Naive thymus-derived CD4-positive, alpha-beta T cell (primary cell): ENCODE results near the gene SMIM17. TPM values are rescaled to one million over a fixed set of nuclear protein-coding genes. Genes with fewer than 3 reads are reported as not detected.

Experiments used
- ATAC-seq: fragments of 150-1000 bp; cut with Tn5 transposase; 2 replicates; pipeline ENCODE4 v1.10.0; 2021; ENCODE audit warnings: mild to moderate bottlenecking, moderate library complexity
- CTCF ChIA-PET: fragments of 350-600 bp; sonication (Branson Sonifier 250); formaldehyde crosslinking; loops from one replicate; lab custom pipeline; 2021; ENCODE audit warnings: antibody characterized with exemption; lab: Charles Lee
- POLR2A ChIA-PET: fragments of 350-600 bp; sonication (Branson Sonifier 250); formaldehyde crosslinking; loops from one replicate; lab custom pipeline; 2021; ENCODE audit warnings: antibody characterized with exemption, inconsistent platforms; lab: Charles Lee
- DNase-seq, 9 donors: peaks; one replicate each; pipeline versions ENCODE4 v3.0.0 to v3.0.0-alpha.2; 2020 to 2022; ENCODE audit warnings: mixed read lengths in 1 of 9
- H3K27ac ChIP-seq: one replicate; pipeline ENCODE4 v1.7.0; 2013; ENCODE audit warnings: mild to moderate bottlenecking, low read depth, low read length, moderate library complexity
- H3K27me3 ChIP-seq, 2 donors: one replicate each; pipeline ENCODE4 v1.7.0; 2013; ENCODE audit warnings: low read length in 2 of 2, mild to moderate bottlenecking in 2 of 2, moderate library complexity in 2 of 2; ENCODE audit not compliant: control insufficient read depth in 2 of 2, insufficient read depth in 2 of 2
- H3K36me3 ChIP-seq, 3 experiments: 1 replicate in 2 of 3; 2 replicates in 1 of 3; pipeline ENCODE4 v1.7.0; 2013; ENCODE audit warnings: low read length in 3 of 3, mild to moderate bottlenecking in 3 of 3, moderate library complexity in 1 of 3; ENCODE audit not compliant: insufficient read depth in 3 of 3, control insufficient read depth in 2 of 3
- H3K4me1 ChIP-seq, 2 donors: one replicate each; pipeline ENCODE4 v1.7.0; 2013; ENCODE audit warnings: low read length in 2 of 2, mild to moderate bottlenecking in 2 of 2, moderate library complexity in 1 of 2; ENCODE audit not compliant: control insufficient read depth in 2 of 2, insufficient read depth in 2 of 2
- H3K4me3 ChIP-seq: 2 replicates; pipeline ENCODE4 v1.7.0; 2013; ENCODE audit warnings: mild to moderate bottlenecking, low read length
- H3K9me3 ChIP-seq, 3 experiments: 1 replicate in 2 of 3; 2 replicates in 1 of 3; pipeline ENCODE4 v1.7.0; 2013; ENCODE audit warnings: low read length in 3 of 3; ENCODE audit not compliant: control insufficient read depth in 2 of 3
- H3K27ac Mint-ChIP-seq, 9 donors: one replicate each; pipeline ENCODE4 v1.8.0; 2020 to 2022; ENCODE audit warnings: mixed read lengths in 9 of 9, mild to moderate bottlenecking in 8 of 9, moderate library complexity in 5 of 9, inconsistent platforms in 2 of 9
- H3K27me3 Mint-ChIP-seq, 5 donors: one replicate each; pipeline ENCODE4 v1.8.0; 2021 to 2022; ENCODE audit warnings: mixed read lengths in 5 of 5, mild to moderate bottlenecking in 1 of 5
- H3K36me3 Mint-ChIP-seq, 5 donors: one replicate each; pipeline ENCODE4 v1.8.0; 2020 to 2022; ENCODE audit warnings: mixed read lengths in 5 of 5, mild to moderate bottlenecking in 3 of 5, inconsistent platforms in 1 of 5
- H3K4me1 Mint-ChIP-seq, 7 donors: one replicate each; pipeline ENCODE4 v1.8.0; 2020 to 2022; ENCODE audit warnings: mixed read lengths in 7 of 7, mild to moderate bottlenecking in 3 of 7, inconsistent platforms in 1 of 7
- H3K4me3 Mint-ChIP-seq, 10 donors: one replicate each; pipeline ENCODE4 v1.8.0; 2020 to 2022; ENCODE audit warnings: mild to moderate bottlenecking in 10 of 10, mixed read lengths in 10 of 10, moderate library complexity in 6 of 10, inconsistent platforms in 2 of 10
- H3K9me3 Mint-ChIP-seq, 11 donors: one replicate each; pipeline ENCODE4 v1.8.0; 2020 to 2022; ENCODE audit warnings: mixed read lengths in 11 of 11, mild to moderate bottlenecking in 4 of 11, inconsistent platforms in 1 of 11, moderate library complexity in 1 of 11
- intact Hi-C, 2 donors: fragments of 100-400 bp; cut with micrococcal nuclease; formaldehyde crosslinking; loops; one replicate each; pipeline ENCODE4 v1.15.1; 2023
- polyA plus RNA-seq, 2 donors: library from polyadenylated mRNA; unstranded; fragments of 300-500 nt; fragmentation: Illumina TruSeq; gene quantifications; one replicate each; pipeline ENCODE4 v1.2.3, GENCODE V29; 2021
- total RNA-seq, 6 experiments: library from RNA in 5 of 6; stranded (reverse) in 5 of 6; gene quantifications; 1 replicate in 5 of 6; 2 replicates in 1 of 6; pipeline ENCODE4 v1.2.3 and lab custom pipeline; 2021 to 2026

SMIM17 gene
- total and polyA plus RNA-seq, 7 experiments from 2014 or later: 0.31 to 0.37 TPM; not detected in 5

DNA sequence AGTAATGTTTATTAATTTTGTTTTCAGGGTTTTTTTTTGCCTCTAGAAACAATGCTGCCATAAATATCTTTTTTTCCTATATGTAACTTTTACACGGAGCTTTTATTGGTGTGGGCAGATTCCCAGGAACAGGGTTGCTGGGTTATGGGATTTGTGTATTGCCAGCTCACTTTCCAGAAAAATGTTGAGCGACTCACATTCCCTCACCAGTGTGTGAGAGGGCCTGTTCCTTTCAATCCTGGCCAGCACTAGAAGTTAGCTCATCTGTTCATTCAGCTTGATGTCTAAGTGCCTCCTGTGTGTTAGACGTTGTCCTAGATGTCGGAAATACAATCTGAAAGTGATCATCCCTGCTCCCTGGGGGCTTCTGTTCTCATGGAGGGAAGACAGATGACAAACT lies 45.3 kb upstream of the SMIM17 start:
- Histone ChIP-seq H3K27ac (no peak overlapping the region), H3K4me3 (no peak overlapping the region), H3K9me3 (peaks cover 0 to 30% (median 0%) of the 10 kb centered on the region in 3 experiments), H3K27me3 (no peaks in the 10 kb centered on the region), H3K4me1 (peaks cover 0 to 3% of the 10 kb centered on the region in 2 donors), H3K36me3 (peaks cover 0 to 34% (median 4%) of the 10 kb centered on the region in 3 experiments)
- ChIA-PET CTCF (no interaction called here), POLR2A (no interaction called here)
- no peak for DNase-seq
- ATAC-seq: no peak
- Mint-ChIP-seq H3K27ac (no peak overlapping the region), H3K9me3 (peaks cover 10 to 68% (median 36%) of the 10 kb centered on the region in 11 donors), H3K36me3 (peaks cover 33 to 59% (median 54%) of the 10 kb centered on the region in 5 donors), H3K4me3 (peak overlapping the region in 4 of 10 donors; percentile 7 to 62 (median 35)), H3K27me3 (no peaks in the 10 kb centered on the region), H3K4me1 (peaks cover 19 to 32% (median 24%) of the 10 kb centered on the region in 7 donors)
- intact Hi-C loops: loop anchor here in 1 of 2 donors (5.0 to 10.0 kb wide), 2 partner anchors 595 to 1557 kb away; partner anchors contain the start of genes ZNF264 and ZNF329

DNA sequence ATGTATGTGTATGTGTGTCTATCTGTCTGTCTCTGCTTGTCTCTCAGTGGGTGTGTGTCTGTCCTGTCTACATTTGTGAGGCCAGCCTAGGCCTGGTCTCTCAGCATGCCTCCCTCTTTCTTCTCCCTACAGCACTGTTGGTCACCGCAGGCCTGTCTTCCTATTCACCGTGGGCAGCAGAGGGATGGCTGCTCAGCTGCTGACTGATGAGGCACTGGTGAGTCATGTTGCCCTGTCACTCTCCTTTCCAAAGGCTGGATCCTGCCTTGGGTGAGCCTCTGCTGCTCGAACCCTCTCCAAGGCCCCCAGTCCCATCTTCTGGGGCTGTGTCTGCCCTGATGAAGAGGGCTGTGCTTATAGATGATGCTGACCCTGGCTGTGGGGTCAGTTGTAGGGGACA lies 41.6 kb upstream of the SMIM17 start:
- Mint-ChIP-seq H3K36me3 (peaks cover 41 to 83% (median 73%) of the 10 kb centered on the region in 5 donors), H3K9me3 (peaks cover 13 to 90% (median 53%) of the 10 kb centered on the region in 11 donors), H3K27me3 (no peaks in the 10 kb centered on the region), H3K27ac (no peak overlapping the region), H3K4me1 (peaks cover under 1 to 15% (median 12%) of the 10 kb centered on the region in 7 donors), H3K4me3 (no peak overlapping the region)
- DNase-seq: no peak
- POLR2A ChIA-PET: no interaction called here
- no peak for ATAC-seq
- H3K27me3 ChIP-seq: no peaks in the 10 kb centered on the region
- peaks cover 0 to 3% of the 10 kb centered on the region in 2 donors for H3K4me1 ChIP-seq
- CTCF ChIA-PET: no interaction called here
- H3K36me3 ChIP-seq: peaks cover 0 to 47% (median 4%) of the 10 kb centered on the region in 3 experiments
- no peak overlapping the region for H3K27ac ChIP-seq
- H3K4me3 ChIP-seq: no peak overlapping the region
- intact Hi-C loops: no loop called here
- H3K9me3 ChIP-seq: peaks cover 0 to 63% (median 0%) of the 10 kb centered on the region in 3 experiments

DNA sequence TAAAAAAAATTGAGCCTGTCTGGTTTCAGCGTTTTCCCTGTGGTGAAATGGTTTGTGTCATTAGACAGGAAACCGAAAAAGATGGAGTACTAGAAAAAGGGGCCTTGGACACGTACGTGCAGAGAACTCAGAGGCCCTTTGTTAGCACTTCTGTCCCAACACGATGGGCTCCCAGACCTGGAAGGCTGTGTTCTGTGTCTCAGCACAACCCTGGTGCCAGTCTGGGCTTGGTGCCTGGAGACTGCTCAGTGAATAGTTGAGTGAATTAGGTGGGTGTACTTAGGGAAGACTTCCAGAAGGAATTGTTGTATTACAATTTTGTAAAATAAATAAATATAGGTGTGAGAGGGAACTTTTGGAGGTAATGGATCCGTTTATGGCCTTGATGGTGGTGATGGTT lies 39.1 kb upstream of the SMIM17 start:
- no peak overlapping the region for H3K27ac Mint-ChIP-seq
- intact Hi-C loops: no loop called here
- H3K4me1 ChIP-seq: no peaks in the 10 kb centered on the region
- H3K27ac ChIP-seq: no peak overlapping the region
- peaks cover 0 to 79% (median 13%) of the 10 kb centered on the region in 3 experiments for H3K9me3 ChIP-seq
- H3K9me3 Mint-ChIP-seq: peaks cover 11 to 97% (median 67%) of the 10 kb centered on the region in 11 donors
- no peak for ATAC-seq
- no peaks in the 10 kb centered on the region for H3K27me3 ChIP-seq
- ChIA-PET CTCF (no interaction called here), POLR2A (no interaction called here)
- H3K4me3 Mint-ChIP-seq: no peak overlapping the region
- DNase-seq: no peak
- no peak overlapping the region for H3K4me3 ChIP-seq
- peaks cover 34 to 86% (median 78%) of the 10 kb centered on the region in 5 donors for H3K36me3 Mint-ChIP-seq
- peaks cover 0 to 8% (median 4%) of the 10 kb centered on the region in 7 donors for H3K4me1 Mint-ChIP-seq
- H3K36me3 ChIP-seq: peaks cover 0 to 41% (median 4%) of the 10 kb centered on the region in 3 experiments
- H3K27me3 Mint-ChIP-seq: no peaks in the 10 kb centered on the region

DNA sequence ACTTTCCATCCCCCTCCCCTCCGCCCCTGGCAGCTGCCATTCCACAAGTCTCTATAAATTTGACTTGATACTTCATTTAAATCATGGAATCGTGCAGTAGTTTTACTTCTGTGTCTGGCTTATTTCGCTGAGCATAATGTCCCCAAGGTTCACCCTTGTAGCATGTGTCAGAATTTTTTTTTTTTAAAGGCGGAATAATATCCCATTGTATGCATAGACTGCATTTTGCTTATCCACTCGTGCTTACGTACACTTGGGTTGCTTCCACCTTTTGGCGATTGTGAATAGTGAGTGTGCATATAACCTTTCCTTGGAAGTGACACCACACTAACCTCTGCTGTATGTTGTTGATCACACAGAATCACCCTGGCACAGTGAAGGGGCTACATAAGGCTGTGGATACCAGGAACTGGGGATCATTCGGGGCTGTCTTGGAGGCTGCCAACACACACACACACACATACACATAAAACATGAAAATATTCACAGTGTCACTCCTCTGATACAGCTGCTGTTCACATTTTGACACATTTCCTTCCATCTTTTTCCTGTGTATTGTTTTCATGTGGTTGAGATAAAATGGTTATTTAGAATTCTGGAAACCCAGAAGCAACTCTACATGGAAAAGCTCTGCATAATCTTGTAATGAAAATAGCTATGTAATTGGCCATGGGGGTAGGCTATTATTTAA lies 34.5 kb upstream of the SMIM17 start:
- Mint-ChIP-seq H3K27me3 (no peaks in the 10 kb centered on the region), H3K4me1 (peaks cover 0 to 6% (median 0%) of the 10 kb centered on the region in 7 donors), H3K9me3 (peaks cover 13 to 100% (median 80%) of the 10 kb centered on the region in 11 donors), H3K4me3 (no peak overlapping the region), H3K27ac (no peak overlapping the region), H3K36me3 (peaks cover 31 to 93% (median 86%) of the 10 kb centered on the region in 5 donors)
- Histone ChIP-seq H3K4me1 (no peaks in the 10 kb centered on the region), H3K9me3 (peaks cover 0 to 95% (median 22%) of the 10 kb centered on the region in 3 experiments), H3K27ac (no peak overlapping the region), H3K4me3 (no peak overlapping the region), H3K27me3 (no peaks in the 10 kb centered on the region), H3K36me3 (peaks cover 0 to 49% (median 0%) of the 10 kb centered on the region in 3 experiments)
- ChIA-PET POLR2A (no interaction called here), CTCF (no interaction called here)
- intact Hi-C loops: no loop called here
- no peak for DNase-seq
- no peak for ATAC-seq

DNA sequence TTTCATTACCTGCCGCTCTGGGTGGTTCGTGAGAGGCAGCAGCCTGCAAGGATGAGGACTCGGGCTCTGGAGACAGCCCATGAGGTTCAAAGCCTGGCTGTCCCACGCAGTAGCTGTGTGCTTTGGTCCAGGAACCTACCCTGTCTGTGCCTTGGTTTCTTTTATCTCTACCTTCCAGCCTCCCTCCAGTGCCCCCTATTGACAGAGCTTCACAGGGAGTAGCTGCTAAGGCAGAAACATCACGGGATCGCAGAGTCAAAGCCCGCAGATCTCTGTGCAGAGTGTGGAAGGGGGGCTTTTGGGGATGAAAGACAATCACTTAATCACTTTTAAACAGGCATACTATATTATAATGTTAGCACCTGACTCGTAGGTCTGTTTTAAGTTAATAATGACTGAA lies 31.7 kb upstream of the SMIM17 start:
- Mint-ChIP-seq H3K27me3 (no peaks in the 10 kb centered on the region), H3K4me1 (peaks cover 0 to 6% (median 0%) of the 10 kb centered on the region in 7 donors), H3K27ac (no peak overlapping the region), H3K36me3 (peaks cover 44 to 96% (median 94%) of the 10 kb centered on the region in 5 donors), H3K4me3 (no peak overlapping the region), H3K9me3 (peaks cover 16 to 100% (median 90%) of the 10 kb centered on the region in 11 donors)
- DNase-seq: no peak
- Histone ChIP-seq H3K4me3 (no peak overlapping the region), H3K9me3 (peaks cover 0 to 96% (median 24%) of the 10 kb centered on the region in 3 experiments), H3K4me1 (no peaks in the 10 kb centered on the region), H3K27ac (no peak overlapping the region), H3K27me3 (no peaks in the 10 kb centered on the region), H3K36me3 (peaks cover 0 to 40% (median 7%) of the 10 kb centered on the region in 3 experiments)
- POLR2A ChIA-PET: no interaction called here
- no peak for ATAC-seq
- intact Hi-C loops: no loop called here
- CTCF ChIA-PET: no interaction called here

DNA sequence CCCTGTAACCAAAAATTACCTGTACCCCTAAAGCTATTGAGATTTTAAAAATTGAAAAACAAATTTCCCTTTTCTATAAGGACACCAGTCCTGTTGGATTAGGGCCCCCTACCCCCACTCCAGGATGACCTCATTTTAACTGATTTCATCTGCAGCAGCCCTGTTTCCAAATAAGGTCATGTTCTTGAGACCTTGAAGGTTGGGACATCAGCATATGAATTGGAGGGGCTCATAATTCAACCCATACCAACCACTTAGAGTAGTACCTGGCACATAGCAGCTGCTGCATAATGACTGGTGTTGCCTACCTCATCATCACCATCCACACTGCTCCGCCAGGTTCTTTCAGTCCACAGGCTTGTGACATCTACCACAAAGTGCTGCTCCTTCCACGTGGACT lies 30.2 kb upstream of the SMIM17 start:
- intact Hi-C loops: no loop called here
- DNase-seq: no peak
- H3K9me3 Mint-ChIP-seq: peaks cover 20 to 100% (median 92%) of the 10 kb centered on the region in 11 donors

More for the DNA sequence above, 30.2 kb upstream of the SMIM17 start:
- no peaks in the 10 kb centered on the region for H3K27me3 Mint-ChIP-seq
- Histone ChIP-seq H3K36me3 (peaks cover 0 to 48% (median 9%) of the 10 kb centered on the region in 3 experiments), H3K4me1 (no peaks in the 10 kb centered on the region), H3K27me3 (no peaks in the 10 kb centered on the region), H3K9me3 (peaks cover 0 to 96% (median 25%) of the 10 kb centered on the region in 3 experiments), H3K27ac (no peak overlapping the region), H3K4me3 (no peak overlapping the region)
- peaks cover 52 to 98% (median 98%) of the 10 kb centered on the region in 5 donors for H3K36me3 Mint-ChIP-seq
- ChIA-PET POLR2A (interaction anchor here (0.7 kb wide), 1 partner anchor 17 kb away, joined by 3 read pairs; no protein-coding TSS in a partner anchor), CTCF (no interaction called here)
- H3K4me1 Mint-ChIP-seq: peaks cover 0 to 6% (median 0%) of the 10 kb centered on the region in 7 donors
- no peak overlapping the region for H3K4me3 Mint-ChIP-seq
- no peak for ATAC-seq
- no peak overlapping the region for H3K27ac Mint-ChIP-seq
